HG03342 (cell line): Measurements from ENCODE around the gene CEACAM16.
"Not testable (repeated sequence)": the region's sequence is repeated elsewhere in the genome, so short reads cannot be mapped to it uniquely, and the experiment has no call there.

Source experiments
- ATAC-seq: cut with Tn5 transposase; IDR thresholded peaks from one replicate; pipeline ENCODE4 v1.9.1; 2021; ENCODE audit warnings: mild to moderate bottlenecking, moderate library complexity; ENCODE audit not compliant: unreplicated experiment

CEACAM16 gene

GRCh38 chr19:44698492-44699201 lies at the start of gene CEACAM16:
TSS of gene CEACAM16 (plus strand) at chr19:44699151. CDS start at chr19:44701457, 2,306 bp downstream.
- no peak for ATAC-seq

- no peak for ATAC-seq
These were observed 49.3 kb upstream of the CEACAM16 start for GRCh38 chr19:44649578-44650145.

GRCh38 chr19:44653343-44653742 lies 45.6 kb upstream of the CEACAM16 start:
- ATAC-seq: no peak

- no peak for ATAC-seq
These were observed 44.8 kb upstream of the CEACAM16 start for GRCh38 chr19:44653977-44654774.

GRCh38 chr19:44657211-44657921 lies 41.6 kb upstream of the CEACAM16 start:
- ATAC-seq: no peak

GRCh38 chr19:44658069-44658733 lies 40.8 kb upstream of the CEACAM16 start:
- no peak for ATAC-seq

- no peak for ATAC-seq
These were observed 38.9 kb upstream of the CEACAM16 start for GRCh38 chr19:44660081-44660480.

GRCh38 chr19:44661205-44661604 lies 37.7 kb upstream of the CEACAM16 start:
- no peak for ATAC-seq

- ATAC-seq: no peak
These were observed 37.0 kb upstream of the CEACAM16 start for GRCh38 chr19:44661904-44662303.

- no peak for ATAC-seq
These were observed 36.1 kb upstream of the CEACAM16 start for GRCh38 chr19:44662691-44663385.

- no peak for ATAC-seq
These were observed 35.0 kb upstream of the CEACAM16 start for GRCh38 chr19:44663996-44664395.

GRCh38 chr19:44664976-44665375 lies 34.0 kb upstream of the CEACAM16 start:
- ATAC-seq: no peak

- no peak for ATAC-seq
These were observed 31.9 kb upstream of the CEACAM16 start for GRCh38 chr19:44666852-44667556.

- ATAC-seq: no peak
These were observed 29.8 kb upstream of the CEACAM16 start for GRCh38 chr19:44668985-44669764.

- ATAC-seq: not testable (repeated sequence)
These were observed 28.9 kb upstream of the CEACAM16 start for GRCh38 chr19:44670027-44670426.

GRCh38 chr19:44671400-44671799 lies 27.6 kb upstream of the CEACAM16 start, which contains the start of gene CEACAM19:
TSS of gene CEACAM19 (plus strand) at chr19:44671482. CDS start at chr19:44671932, 450 bp downstream.
- no peak for ATAC-seq

- ATAC-seq: no peak
These were observed 26.7 kb upstream of the CEACAM16 start for GRCh38 chr19:44672226-44672625.

GRCh38 chr19:44673510-44673909 lies 25.4 kb upstream of the CEACAM16 start:
- ATAC-seq: no peak

- ATAC-seq: no peak
These were observed 23.4 kb upstream of the CEACAM16 start for GRCh38 chr19:44675521-44675920.
